HEK293 (cell line): ENCODE results near the gene SRD5A3.

Source experiments
- CTCF ChIP-seq: fragments of 450-650 bp; formaldehyde crosslinking; IDR thresholded peaks from 2 replicates; pipeline ENCODE4 v1.5.1; 2016; ENCODE audit warnings: missing biosample characterization, missing genetic modification characterization
- GLI4 ChIP-seq: fragments of 450-650 bp; formaldehyde crosslinking; IDR thresholded peaks from 2 replicates; pipeline ENCODE4 v1.5.1; 2016; ENCODE audit warnings: missing biosample characterization, missing genetic modification characterization
- PATZ1 ChIP-seq: fragments of 450-650 bp; formaldehyde crosslinking; IDR thresholded peaks from 2 replicates; pipeline ENCODE4 v1.5.1; 2016; ENCODE audit warnings: missing biosample characterization, missing genetic modification characterization
- REST ChIP-seq: fragments of 450-650 bp; formaldehyde crosslinking; IDR thresholded peaks from 2 replicates; pipeline ENCODE4 v1.5.1; 2016; ENCODE audit warnings: missing biosample characterization, missing genetic modification characterization
- SCRT2 ChIP-seq: fragments of 450-650 bp; formaldehyde crosslinking; IDR thresholded peaks from 2 replicates; pipeline ENCODE4 v1.5.1; 2016; ENCODE audit warnings: missing biosample characterization, missing genetic modification characterization
- ZBTB48 ChIP-seq: fragments of 450-650 bp; formaldehyde crosslinking; IDR thresholded peaks from 2 replicates; pipeline ENCODE4 v1.5.1; 2016; ENCODE audit warnings: missing biosample characterization, missing genetic modification characterization
- ZNF132 ChIP-seq: fragments of 450-650 bp; formaldehyde crosslinking; IDR thresholded peaks from 2 replicates; pipeline ENCODE4 v1.5.1; 2017; ENCODE audit warnings: missing biosample characterization, missing genetic modification characterization, borderline replicate concordance
- ZNF138 ChIP-seq: fragments of 450-650 bp; formaldehyde crosslinking; IDR thresholded peaks from 2 replicates; pipeline ENCODE4 v1.5.1; 2016; ENCODE audit warnings: missing biosample characterization, missing genetic modification characterization, borderline replicate concordance
- ZNF2 ChIP-seq: fragments of 450-650 bp; formaldehyde crosslinking; IDR thresholded peaks from 2 replicates; pipeline ENCODE4 v1.5.1; 2016; ENCODE audit warnings: missing biosample characterization, missing genetic modification characterization
- ZNF660 ChIP-seq: fragments of 450-650 bp; IDR thresholded peaks from 2 replicates; pipeline ENCODE4 v1.5.1; 2018; ENCODE audit warnings: missing biosample characterization, mild to moderate bottlenecking, missing genetic modification characterization
- ZSCAN16 ChIP-seq: fragments of 450-650 bp; formaldehyde crosslinking; IDR thresholded peaks from 2 replicates; pipeline ENCODE4 v1.5.1; 2016; ENCODE audit warnings: missing biosample characterization, missing genetic modification characterization
- TF ChIP-seq, protein P1 (sequence below): fragments of 450-650 bp; formaldehyde crosslinking; IDR thresholded peaks from 2 replicates; pipeline ENCODE4 v1.5.1; 2016; ENCODE audit warnings: missing biosample characterization, missing genetic modification characterization

DNA sequence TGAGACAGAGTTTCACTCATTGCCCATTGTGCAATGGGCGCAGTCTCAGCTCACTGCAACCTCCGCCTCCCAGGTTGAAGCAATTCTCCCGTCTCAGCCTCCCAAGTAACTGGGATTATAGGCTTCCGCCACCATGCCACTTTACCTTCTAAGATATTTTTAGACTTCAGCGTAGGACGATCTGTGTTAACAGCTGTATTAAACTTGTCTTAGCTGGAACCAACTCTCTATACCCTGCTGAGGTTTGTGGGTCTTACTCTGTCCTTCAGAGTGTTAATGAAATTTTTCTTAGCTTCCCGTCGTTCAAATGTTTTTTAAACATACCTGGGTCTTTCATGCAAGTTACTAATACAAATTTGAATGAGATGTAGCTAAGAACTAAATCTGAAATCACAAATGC is 64.4 kb downstream of the SRD5A3 start:
- TF ChIP-seq ZSCAN16 (tag by site-specific recombination) (no peak), ZNF2 (tag by site-specific recombination) (no peak), PATZ1 (no peak), ZNF132 (tag by site-specific recombination) (no peak), REST (tag by site-specific recombination) (no peak), SCRT2 (tag by site-specific recombination) (no peak), ZBTB48 (tag by site-specific recombination) (no peak), ZNF660 (tag by site-specific recombination) (no peak), GLI4 (no peak), CTCF (tag by site-specific recombination) (no peak), ZNF138 (tag by site-specific recombination) (no peak)
- TF ChIP-seq, protein P1, sequence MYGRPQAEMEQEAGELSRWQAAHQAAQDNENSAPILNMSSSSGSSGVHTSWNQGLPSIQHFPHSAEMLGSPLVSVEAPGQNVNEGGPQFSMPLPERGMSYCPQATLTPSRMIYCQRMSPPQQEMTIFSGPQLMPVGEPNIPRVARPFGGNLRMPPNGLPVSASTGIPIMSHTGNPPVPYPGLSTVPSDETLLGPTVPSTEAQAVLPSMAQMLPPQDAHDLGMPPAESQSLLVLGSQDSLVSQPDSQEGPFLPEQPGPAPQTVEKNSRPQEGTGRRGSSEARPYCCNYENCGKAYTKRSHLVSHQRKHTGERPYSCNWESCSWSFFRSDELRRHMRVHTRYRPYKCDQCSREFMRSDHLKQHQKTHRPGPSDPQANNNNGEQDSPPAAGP: no peak
